Epidermal melanocyte (primary cell): ENCODE results near the gene SEC24B.
"Not testable (repeated sequence)": the region's sequence is repeated elsewhere in the genome, so short reads cannot be mapped to it uniquely, and the experiment has no call there.

Experiments used
- DNase-seq: peaks from one replicate; pipeline ENCODE4 v3.0.0; 2011; ENCODE audit warnings: low spot score; ENCODE audit not compliant: insufficient read length

SEC24B gene

GRCh38 chr4:109497511-109497910 is 63.9 kb downstream of the SEC24B start:
- no peak for DNase-seq

GRCh38 chr4:109499513-109499912 is 65.9 kb downstream of the SEC24B start:
- DNase-seq = no peak

GRCh38 chr4:109506890-109507289 is 73.3 kb downstream of the SEC24B start:
- no peak for DNase-seq

GRCh38 chr4:109510687-109511086 is 77.1 kb downstream of the SEC24B start:
- DNase-seq = no peak

- no peak for DNase-seq
Observed at GRCh38 chr4:109511414-109511813, 77.8 kb downstream of the SEC24B start.

- DNase-seq = not testable (repeated sequence)
Observed at GRCh38 chr4:109513368-109513767, 79.8 kb downstream of the SEC24B start.

- no peak for DNase-seq
Observed at GRCh38 chr4:109532182-109532581, 98.6 kb downstream of the SEC24B start.

GRCh38 chr4:109545401-109545800 is 111.8 kb downstream of the SEC24B start:
- no peak for DNase-seq

- DNase-seq = no peak
Observed at GRCh38 chr4:109547394-109547793, 113.8 kb downstream of the SEC24B start.

GRCh38 chr4:109548655-109549054 is 115.0 kb downstream of the SEC24B start:
- DNase-seq = no peak

- no peak for DNase-seq
Observed at GRCh38 chr4:109552237-109552636, 118.6 kb downstream of the SEC24B start.

GRCh38 chr4:109553130-109553529 is 119.5 kb downstream of the SEC24B start:
- no peak for DNase-seq

- DNase-seq = no peak
Observed at GRCh38 chr4:109554971-109555370, 121.4 kb downstream of the SEC24B start.

- DNase-seq = no peak
Observed at GRCh38 chr4:109557433-109557832, 123.8 kb downstream of the SEC24B start.

GRCh38 chr4:109558095-109558494 is 124.5 kb downstream of the SEC24B start:
- not testable (repeated sequence) for DNase-seq

- DNase-seq = no peak
Observed at GRCh38 chr4:109559625-109559982, 126.0 kb downstream of the SEC24B start.

GRCh38 chr4:109559983-109560686 is 126.5 kb downstream of the SEC24B start, which contains the start of gene MCUB:
TSS of gene MCUB (plus strand) at chr4:109560246. CDS start at chr4:109560338, 92 bp downstream.
- DNase-seq = peak; percentile 81

- DNase-seq = no peak
Observed at GRCh38 chr4:109560687-109561461, 127.3 kb downstream of the SEC24B start.

- DNase-seq = no peak
Observed at GRCh38 chr4:109562457-109563239, 129.0 kb downstream of the SEC24B start.

GRCh38 chr4:109571494-109571893 is 137.9 kb downstream of the SEC24B start:
- no peak for DNase-seq

GRCh38 chr4:109572154-109572553 is 138.5 kb downstream of the SEC24B start:
- no peak for DNase-seq

GRCh38 chr4:109574443-109574850 is 140.8 kb downstream of the SEC24B start:
- no peak for DNase-seq
